ENCODE results near the gene NMU.

The NMU gene

DNA sequence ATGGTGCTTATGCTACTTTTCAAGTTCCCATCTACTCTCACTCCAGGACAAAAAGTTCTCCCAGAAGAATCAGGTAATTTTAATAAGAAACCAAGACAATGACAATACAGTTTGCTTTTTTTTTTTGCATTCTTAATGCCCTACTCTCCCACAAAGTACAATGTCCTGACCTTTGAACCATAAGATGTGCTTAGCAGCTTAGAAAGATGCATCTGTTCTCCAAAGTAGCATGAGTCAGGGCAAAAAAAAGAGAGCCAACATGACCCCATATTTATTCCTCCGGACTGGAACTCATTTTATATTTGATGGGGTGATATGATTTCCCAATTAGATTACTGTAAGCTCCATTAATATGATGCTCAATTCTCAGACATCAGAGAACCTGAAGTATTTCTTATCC is 27.5 kb downstream of the NMU start:
- no peak for TF ChIP-seq SIN3A (IDR thresholded peaks at IDR 0.05; ENCODE audit: borderline replicate concordance, insufficient read depth, low read length)

DNA sequence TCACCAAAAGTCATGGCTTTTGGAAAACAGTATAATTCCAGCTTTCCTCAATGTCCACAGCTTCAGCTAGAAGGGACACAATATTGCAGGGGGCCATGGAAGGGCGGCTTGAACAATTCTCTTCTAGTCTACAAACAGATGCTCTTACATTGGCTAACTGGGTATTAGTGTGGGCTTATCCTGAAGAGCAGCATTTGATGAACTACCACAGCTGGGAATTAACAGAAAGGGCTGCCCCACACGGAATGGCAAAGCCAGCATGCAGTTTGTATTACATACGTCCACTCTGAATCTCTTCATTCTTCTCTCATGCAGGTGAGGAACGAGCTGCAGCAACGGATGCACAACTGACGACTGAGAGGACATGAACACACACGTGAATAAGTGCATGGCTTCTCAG is 31.1 kb downstream of the NMU start:
- no peak for TF ChIP-seq POLR2AphosphoS5 (IDR thresholded peaks at IDR 0.05; ENCODE audit: low read depth, low read length)
- TF ChIP-seq, protein P1, sequence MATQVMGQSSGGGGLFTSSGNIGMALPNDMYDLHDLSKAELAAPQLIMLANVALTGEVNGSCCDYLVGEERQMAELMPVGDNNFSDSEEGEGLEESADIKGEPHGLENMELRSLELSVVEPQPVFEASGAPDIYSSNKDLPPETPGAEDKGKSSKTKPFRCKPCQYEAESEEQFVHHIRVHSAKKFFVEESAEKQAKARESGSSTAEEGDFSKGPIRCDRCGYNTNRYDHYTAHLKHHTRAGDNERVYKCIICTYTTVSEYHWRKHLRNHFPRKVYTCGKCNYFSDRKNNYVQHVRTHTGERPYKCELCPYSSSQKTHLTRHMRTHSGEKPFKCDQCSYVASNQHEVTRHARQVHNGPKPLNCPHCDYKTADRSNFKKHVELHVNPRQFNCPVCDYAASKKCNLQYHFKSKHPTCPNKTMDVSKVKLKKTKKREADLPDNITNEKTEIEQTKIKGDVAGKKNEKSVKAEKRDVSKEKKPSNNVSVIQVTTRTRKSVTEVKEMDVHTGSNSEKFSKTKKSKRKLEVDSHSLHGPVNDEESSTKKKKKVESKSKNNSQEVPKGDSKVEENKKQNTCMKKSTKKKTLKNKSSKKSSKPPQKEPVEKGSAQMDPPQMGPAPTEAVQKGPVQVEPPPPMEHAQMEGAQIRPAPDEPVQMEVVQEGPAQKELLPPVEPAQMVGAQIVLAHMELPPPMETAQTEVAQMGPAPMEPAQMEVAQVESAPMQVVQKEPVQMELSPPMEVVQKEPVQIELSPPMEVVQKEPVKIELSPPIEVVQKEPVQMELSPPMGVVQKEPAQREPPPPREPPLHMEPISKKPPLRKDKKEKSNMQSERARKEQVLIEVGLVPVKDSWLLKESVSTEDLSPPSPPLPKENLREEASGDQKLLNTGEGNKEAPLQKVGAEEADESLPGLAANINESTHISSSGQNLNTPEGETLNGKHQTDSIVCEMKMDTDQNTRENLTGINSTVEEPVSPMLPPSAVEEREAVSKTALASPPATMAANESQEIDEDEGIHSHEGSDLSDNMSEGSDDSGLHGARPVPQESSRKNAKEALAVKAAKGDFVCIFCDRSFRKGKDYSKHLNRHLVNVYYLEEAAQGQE (IDR thresholded peaks at IDR 0.05; ENCODE audit: insufficient read depth in 1 of 2, low read depth in 2 of 2, low read length in 2 of 2), result no peak
- TF ChIP-seq TAF1 (IDR thresholded peaks at IDR 0.05; ENCODE audit: borderline replicate concordance, insufficient read depth, low read length), result no peak
- TF ChIP-seq SIN3A (IDR thresholded peaks at IDR 0.05; ENCODE audit: borderline replicate concordance, insufficient read depth, low read length), result no peak
- no peak for TF ChIP-seq FOXP2 (optimal IDR thresholded peaks at IDR 0.05; ENCODE audit: borderline replicate concordance, extremely low read depth, extremely low read length, insufficient read depth)

DNA sequence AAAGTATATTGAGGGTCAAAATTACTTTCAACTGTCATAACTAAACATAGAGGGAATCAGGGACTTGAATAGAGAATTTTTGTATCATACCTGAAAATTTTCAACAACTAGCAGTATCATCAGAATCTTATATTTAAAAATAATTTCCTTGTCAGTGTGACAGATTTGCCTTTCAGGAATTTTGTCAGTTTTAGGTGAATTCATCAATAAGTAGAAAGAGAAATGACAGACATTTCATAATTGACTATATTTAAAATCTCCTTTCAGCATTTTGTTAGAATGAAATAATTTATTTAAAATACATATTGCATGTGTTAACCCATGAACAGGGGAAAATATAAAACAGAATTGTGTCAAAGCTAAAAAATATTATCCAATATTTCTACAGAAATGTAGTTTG is 35.5 kb downstream of the NMU start:
- TF ChIP-seq SIN3A (IDR thresholded peaks at IDR 0.05; ENCODE audit: borderline replicate concordance, insufficient read depth, low read length) (no peak), FOXP2 (optimal IDR thresholded peaks at IDR 0.05; ENCODE audit: borderline replicate concordance, extremely low read depth, extremely low read length, insufficient read depth) (no peak), POLR2AphosphoS5 (IDR thresholded peaks at IDR 0.05; ENCODE audit: low read depth, low read length) (no peak), TAF1 (IDR thresholded peaks at IDR 0.05; ENCODE audit: borderline replicate concordance, insufficient read depth, low read length) (no peak)
- TF ChIP-seq, protein P1 (IDR thresholded peaks at IDR 0.05; ENCODE audit: insufficient read depth in 1 of 2, low read depth in 2 of 2, low read length in 2 of 2), result no peak

DNA sequence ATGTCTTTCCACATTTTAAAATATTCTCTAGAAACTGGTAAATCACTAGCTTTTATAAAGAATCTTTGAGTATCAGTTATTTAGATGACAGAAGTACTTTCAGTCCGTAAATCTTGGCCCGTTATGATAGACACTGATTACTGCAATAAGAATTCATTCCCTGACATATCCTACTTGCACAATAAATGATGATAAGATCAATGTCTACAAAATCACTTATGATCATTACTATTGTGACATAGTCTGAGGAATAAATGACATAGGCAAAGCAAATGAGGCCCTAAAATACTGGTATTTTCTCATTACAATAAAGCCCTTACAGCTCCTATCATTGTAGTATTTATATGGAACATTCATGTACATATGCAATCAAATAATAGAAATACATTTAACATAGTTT is 37.5 kb downstream of the NMU start:
- TF ChIP-seq, protein P1 (IDR thresholded peaks at IDR 0.05; ENCODE audit: insufficient read depth in 1 of 2, low read depth in 2 of 2, low read length in 2 of 2), result no peak
- TF ChIP-seq FOXP2 (optimal IDR thresholded peaks at IDR 0.05; ENCODE audit: borderline replicate concordance, extremely low read depth, extremely low read length, insufficient read depth) (no peak), SIN3A (IDR thresholded peaks at IDR 0.05; ENCODE audit: borderline replicate concordance, insufficient read depth, low read length) (no peak), TAF1 (IDR thresholded peaks at IDR 0.05; ENCODE audit: borderline replicate concordance, insufficient read depth, low read length) (no peak), POLR2AphosphoS5 (IDR thresholded peaks at IDR 0.05; ENCODE audit: low read depth, low read length) (no peak)

DNA sequence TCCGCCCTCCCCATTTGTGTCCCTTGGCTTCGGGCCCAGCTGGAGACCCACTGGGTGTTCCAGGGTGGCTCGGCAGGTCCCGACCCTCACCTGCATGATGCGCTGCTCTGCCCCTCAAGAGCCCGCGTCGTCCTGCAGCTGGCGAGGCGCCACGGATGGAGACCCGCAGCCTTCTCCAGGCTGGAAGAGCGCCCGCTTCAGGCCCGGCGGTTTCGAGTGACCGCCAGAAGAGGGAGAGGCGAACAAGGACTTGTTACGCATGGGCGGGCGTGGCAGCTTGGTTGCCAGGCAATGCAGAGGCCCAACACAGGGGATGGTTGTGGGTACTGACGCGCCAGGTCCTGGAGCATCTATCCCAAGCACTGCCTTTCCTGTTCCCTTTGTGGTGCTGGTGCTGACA is 44.1 kb downstream of the NMU start, which contains the start of gene PDCL2:
TSS of gene PDCL2 (minus strand) at position 232 of the 400 bp plus-strand sequence. CDS start at position 96, 136 bp downstream.
- no peak for TF ChIP-seq TAF1 (IDR thresholded peaks at IDR 0.05; ENCODE audit: borderline replicate concordance, insufficient read depth, low read length)
- TF ChIP-seq POLR2AphosphoS5 (IDR thresholded peaks at IDR 0.05; ENCODE audit: low read depth, low read length), result no peak
- TF ChIP-seq, protein P1 (IDR thresholded peaks at IDR 0.05; ENCODE audit: insufficient read depth in 1 of 2, low read depth in 2 of 2, low read length in 2 of 2), result no peak
- TF ChIP-seq FOXP2 (optimal IDR thresholded peaks at IDR 0.05; ENCODE audit: borderline replicate concordance, extremely low read depth, extremely low read length, insufficient read depth), result no peak
- TF ChIP-seq SIN3A (IDR thresholded peaks at IDR 0.05; ENCODE audit: borderline replicate concordance, insufficient read depth, low read length), result no peak
